Urinary bladder (tissue), 4 donors: ENCODE results near the gene MYT1. TPM values are rescaled to one million over a fixed set of nuclear protein-coding genes. Genes with fewer than 3 reads are reported as not detected.
"Not testable (repeated sequence)": the region's sequence is repeated elsewhere in the genome, so short reads cannot be mapped to it uniquely, and the experiment has no call there.

Experiments used
- DNase-seq: peaks from one replicate; pipeline ENCODE4 v3.0.0-alpha.2; 2015; ENCODE audit errors: extremely low spot score
- H3K27ac ChIP-seq: one replicate; pipeline ENCODE4 v1.5.1; 2013; ENCODE audit warnings: low read depth, mild to moderate bottlenecking, moderate library complexity
- H3K36me3 ChIP-seq: one replicate; pipeline ENCODE4 v1.6.1; 2013; ENCODE audit warnings: mild to moderate bottlenecking, moderate library complexity; ENCODE audit not compliant: insufficient read depth
- H3K4me1 ChIP-seq: one replicate; pipeline ENCODE4 v1.6.1; 2013; ENCODE audit warnings: mild to moderate bottlenecking, moderate library complexity; ENCODE audit not compliant: insufficient read depth
- H3K4me3 ChIP-seq: one replicate; pipeline ENCODE4 v1.5.1; 2013; ENCODE audit warnings: low read depth, low read length
- WGBS: extraction: QIAGEN DNeasy Blood & Tissue Kit; methylation state at CpG from one replicate; pipeline ENCODE4 v1.1.7; 2013; 5-methylcytosine and 5-hydroxymethylcytosine counted together
- polyA plus RNA-seq: library from polyadenylated mRNA; stranded (reverse); fragments of 200-250 nt; gene quantifications from one replicate; pipeline ENCODE4 v1.2.3, GENCODE V29; 2013
- total RNA-seq: library from RNA; depleted of rRNA; stranded (reverse); fragments of >200 nt; gene quantifications from one replicate; pipeline ENCODE4 v1.2.3, GENCODE V29; 2014
- donor health status: healthy with polysubstance abuse.
- donor health status: healthy.

The MYT1 gene
- total and polyA plus RNA-seq, 2 donors, result 0.13 to 0.48 TPM

DNA sequence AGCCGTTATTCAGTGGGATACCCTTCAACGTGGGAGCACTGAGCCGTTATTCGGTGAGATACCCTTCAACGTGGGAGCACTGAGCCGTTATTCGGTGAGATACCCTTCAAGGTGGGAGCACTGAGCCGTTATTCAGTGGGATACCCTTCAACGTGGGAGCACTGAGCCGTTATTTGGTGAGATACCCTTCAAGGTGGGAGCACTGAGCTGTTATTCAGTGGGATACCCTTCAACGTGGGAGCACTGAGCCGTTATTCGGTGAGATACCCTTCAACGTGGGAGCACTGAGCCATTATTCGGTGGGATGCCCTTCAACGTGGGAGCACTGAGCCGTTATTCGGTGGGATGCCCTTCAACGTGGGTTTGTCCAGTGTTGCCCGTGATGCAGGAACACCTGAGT is 14.7 kb downstream of the MYT1 start:
- WGBS, result 90% methylated on average over 20 of the region's 20 CpGs
- not testable (repeated sequence) for DNase-seq, H3K36me3 ChIP-seq, H3K27ac ChIP-seq, H3K4me3 ChIP-seq, H3K4me1 ChIP-seq

DNA sequence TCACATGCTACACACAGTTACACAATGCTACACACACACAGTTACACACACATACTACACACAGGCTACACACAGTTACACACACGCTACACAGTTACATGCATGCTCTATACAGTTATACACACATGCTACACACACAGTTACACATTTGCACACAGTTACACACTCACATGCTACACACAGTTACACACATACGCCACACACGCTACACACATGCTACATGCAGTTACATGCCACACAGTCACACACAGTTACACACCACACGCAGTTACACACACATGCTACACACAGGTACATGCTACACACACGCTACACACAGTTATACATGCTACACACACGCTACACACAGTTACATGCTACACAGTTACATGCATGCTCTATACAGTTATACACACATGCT is 15.6 kb downstream of the MYT1 start:
- H3K4me1 ChIP-seq, result no peaks in the 10 kb centered on the region
- DNase-seq, result no peak
- WGBS, result 81% methylated on average over 6 of the region's 6 CpGs

DNA sequence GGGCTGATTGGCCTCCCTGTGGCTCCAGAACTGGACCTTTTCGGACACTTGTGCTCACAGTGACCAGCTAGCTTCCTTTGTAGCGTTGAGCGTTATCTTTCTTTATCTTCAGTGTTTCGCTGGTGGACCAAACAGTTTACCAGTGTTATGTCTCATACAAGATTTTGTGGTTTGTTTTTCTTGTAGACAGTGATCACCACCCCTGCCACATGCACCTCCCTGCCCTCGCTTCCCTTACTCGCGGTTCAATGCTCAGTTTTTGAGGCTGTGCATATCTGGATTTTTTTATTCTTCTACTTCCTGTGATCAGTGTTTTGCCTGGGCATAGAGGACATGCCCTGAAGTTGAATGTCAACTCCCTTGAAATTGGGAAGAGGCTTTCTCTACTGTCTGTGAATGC is 16.4 kb downstream of the MYT1 start:
- Histone ChIP-seq H3K4me1 (no peaks in the 10 kb centered on the region), H3K4me3 (no peak overlapping the region), H3K36me3 (no peaks in the 10 kb centered on the region), H3K27ac (no peak overlapping the region)
- 73% methylated on average over 7 of the region's 7 CpGs for WGBS
- DNase-seq, result no peak

More for the DNA sequence above, 15.6 kb downstream of the MYT1 start:
- H3K27ac ChIP-seq, result no peak overlapping the region
- no peaks in the 10 kb centered on the region for H3K36me3 ChIP-seq
- H3K4me3 ChIP-seq, result no peak overlapping the region

- Histone ChIP-seq H3K4me1 (no peaks in the 10 kb centered on the region), H3K4me3 (no peak overlapping the region), H3K27ac (no peak overlapping the region), H3K36me3 (no peaks in the 10 kb centered on the region)
- no peak for DNase-seq
- 77% methylated on average over 5 of the region's 5 CpGs for WGBS
Measured at GRCh38 chr20:64181391-64181790, 17.1 kb downstream of the MYT1 start.

- H3K36me3 ChIP-seq, result no peaks in the 10 kb centered on the region
- no peak overlapping the region for H3K27ac ChIP-seq
- H3K4me3 ChIP-seq, result no peak overlapping the region
- WGBS, result 80% methylated on average over 16 of the region's 16 CpGs
- no peak for DNase-seq
- no peaks in the 10 kb centered on the region for H3K4me1 ChIP-seq
Measured at GRCh38 chr20:64182146-64182865, 18.1 kb downstream of the MYT1 start.

DNA sequence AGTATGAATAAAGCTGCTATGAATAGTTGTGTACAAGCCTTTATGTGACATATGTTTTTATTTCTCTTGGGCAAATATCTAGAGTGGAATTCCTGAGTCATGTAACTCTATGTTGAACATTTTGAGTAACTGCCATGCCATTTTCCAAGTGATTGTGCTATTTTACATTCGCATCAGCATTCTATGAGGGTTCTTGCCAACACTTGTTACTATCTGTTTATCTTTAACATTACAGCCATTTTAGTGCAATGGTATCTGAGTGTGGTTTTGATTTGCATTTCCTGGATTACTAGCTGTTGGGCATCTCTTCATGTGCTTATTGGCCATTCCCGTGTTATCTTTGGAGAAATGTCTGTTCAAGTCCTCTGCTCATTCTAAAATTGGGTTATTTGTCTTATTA is 19.1 kb downstream of the MYT1 start:
- DNase-seq, result no peak
- Histone ChIP-seq H3K4me1 (no peaks in the 10 kb centered on the region), H3K36me3 (no peaks in the 10 kb centered on the region), H3K4me3 (no peak overlapping the region), H3K27ac (no peak overlapping the region)
- 75% methylated on average over 2 of the region's 2 CpGs for WGBS

DNA sequence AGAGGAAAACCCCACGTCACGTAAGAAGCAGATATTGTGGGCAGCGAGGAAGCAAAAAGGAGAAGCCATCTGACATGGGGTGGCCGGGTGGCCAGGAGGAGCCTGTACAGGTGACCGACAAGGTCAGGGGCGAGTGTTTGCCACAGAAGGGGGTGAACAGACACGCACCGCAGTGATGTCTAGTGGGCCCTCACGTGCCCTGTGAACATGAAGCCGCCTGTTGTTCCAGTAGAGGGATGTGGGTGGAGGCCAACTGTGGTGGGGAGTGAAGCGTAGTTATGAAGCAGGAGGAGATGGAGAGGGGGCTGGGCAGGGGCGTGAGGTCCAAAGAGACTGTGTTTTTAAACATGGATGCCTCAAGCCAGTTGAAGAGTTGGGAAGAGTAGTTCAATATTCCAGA is 20.5 kb downstream of the MYT1 start:
- Histone ChIP-seq H3K36me3 (no peaks in the 10 kb centered on the region), H3K4me3 (no peak overlapping the region), H3K27ac (no peak overlapping the region), H3K4me1 (no peaks in the 10 kb centered on the region)
- 82% methylated on average over 12 of the region's 12 CpGs for WGBS
- DNase-seq, result no peak

DNA sequence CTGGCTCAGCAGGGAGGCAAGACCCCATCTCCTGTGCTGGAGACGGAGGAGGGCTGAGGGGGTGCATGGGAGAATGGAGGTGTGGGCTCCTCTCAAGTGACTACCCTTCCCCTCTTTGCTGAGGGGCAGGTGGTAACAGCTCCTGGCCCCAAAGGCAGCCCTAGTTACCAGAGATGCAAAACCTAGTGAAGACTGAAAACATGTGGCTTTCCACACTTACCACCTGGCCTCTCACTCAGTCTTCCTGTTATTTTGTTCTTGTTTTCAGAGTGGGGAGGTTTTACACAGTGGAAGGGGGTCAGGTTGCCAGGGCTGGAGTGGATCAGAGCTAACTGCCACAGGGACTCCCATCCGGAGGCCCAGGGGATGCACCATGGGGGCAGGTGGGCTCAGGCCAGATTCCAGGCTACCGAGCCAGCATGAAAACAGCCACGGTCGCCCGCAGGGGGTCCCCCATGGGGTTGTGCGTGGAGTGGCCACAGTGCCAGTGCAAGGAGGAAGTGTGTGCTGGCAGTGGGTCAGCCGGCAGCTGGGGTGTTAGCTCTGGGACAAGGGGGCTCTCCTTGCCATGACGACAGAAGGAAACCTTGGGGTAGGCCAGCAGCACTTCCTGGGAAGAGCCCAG is 21.1 kb downstream of the MYT1 start:
- Histone ChIP-seq H3K27ac (no peak overlapping the region), H3K4me1 (no peaks in the 10 kb centered on the region), H3K36me3 (no peaks in the 10 kb centered on the region), H3K4me3 (no peak overlapping the region)
- WGBS, result 83% methylated on average over 9 of the region's 9 CpGs
- DNase-seq, result no peak

GRCh38 chr20:64186071-64186598 is 21.9 kb downstream of the MYT1 start:
- Histone ChIP-seq H3K36me3 (no peaks in the 10 kb centered on the region), H3K4me1 (no peaks in the 10 kb centered on the region), H3K27ac (no peak overlapping the region), H3K4me3 (no peak overlapping the region)
- WGBS, result 94% methylated on average over 13 of the region's 13 CpGs
- DNase-seq, result no peak

DNA sequence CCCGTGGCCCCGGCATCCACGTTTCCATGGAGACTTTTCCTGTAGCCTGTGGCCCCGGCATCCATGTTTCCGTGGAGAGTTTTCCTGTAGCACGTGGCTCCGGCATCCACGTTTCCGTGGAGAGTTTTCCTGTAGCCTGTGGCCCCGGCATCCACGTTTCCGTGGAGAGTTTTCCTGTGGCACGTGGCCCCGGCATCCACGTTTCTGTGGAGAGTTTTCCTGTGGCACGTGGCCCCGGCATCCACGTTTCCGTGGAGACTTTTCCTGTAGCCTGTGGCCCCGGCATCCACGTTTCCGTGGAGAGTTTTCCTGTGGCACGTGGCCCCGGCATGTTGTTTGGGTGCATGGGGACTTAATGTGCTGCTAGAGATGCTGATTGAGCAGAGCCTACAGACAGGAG is 23.0 kb downstream of the MYT1 start:
- H3K36me3 ChIP-seq, H3K27ac ChIP-seq, DNase-seq, H3K4me1 ChIP-seq, H3K4me3 ChIP-seq: not testable (repeated sequence)
- 97% methylated on average over 24 of the region's 24 CpGs for WGBS

DNA sequence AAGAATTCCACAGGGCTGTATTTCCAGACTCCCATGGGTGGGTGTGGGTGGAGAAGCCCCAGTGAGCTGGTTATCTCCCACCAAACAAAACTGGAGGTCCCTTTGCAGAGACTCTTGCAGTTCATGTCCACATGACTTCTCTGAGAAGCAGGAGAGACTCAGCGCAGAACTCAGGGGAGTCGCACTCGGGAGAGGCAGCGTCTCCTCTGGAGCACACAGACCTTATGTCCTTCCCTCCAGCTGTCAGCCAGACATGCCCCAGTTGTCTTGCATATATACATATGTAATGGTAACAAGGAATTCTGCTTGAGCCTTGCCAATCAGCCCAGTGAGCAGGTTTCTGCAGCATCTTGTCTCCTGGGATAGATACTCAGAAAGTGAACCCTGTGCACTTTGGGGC is 23.8 kb downstream of the MYT1 start:
- WGBS, result 83% methylated on average over 4 of the region's 4 CpGs

GRCh38 chr20:64188682-64189529 is 24.7 kb downstream of the MYT1 start:
- peak; percentile 75 for DNase-seq
- WGBS, result 43% methylated on average over 21 of the region's 21 CpGs
- Histone ChIP-seq H3K4me3 (no peak overlapping the region), H3K4me1 (no peaks in the 10 kb centered on the region), H3K36me3 (no peaks in the 10 kb centered on the region), H3K27ac (no peak overlapping the region)

More for the DNA sequence above, 23.8 kb downstream of the MYT1 start:
- H3K4me3 ChIP-seq, result no peak overlapping the region
- no peaks in the 10 kb centered on the region for H3K36me3 ChIP-seq
- H3K4me1 ChIP-seq, result no peaks in the 10 kb centered on the region
- DNase-seq, result no peak
- H3K27ac ChIP-seq, result no peak overlapping the region

- Histone ChIP-seq H3K4me1 (no peaks in the 10 kb centered on the region), H3K4me3 (no peak overlapping the region), H3K36me3 (no peaks in the 10 kb centered on the region), H3K27ac (no peak overlapping the region)
- no peak for DNase-seq
- WGBS, result 50% methylated on average over 5 of the region's 5 CpGs
Measured at GRCh38 chr20:64189530-64189966, 25.3 kb downstream of the MYT1 start.
